ENCODE data around the gene MRPS18A.

DNA sequence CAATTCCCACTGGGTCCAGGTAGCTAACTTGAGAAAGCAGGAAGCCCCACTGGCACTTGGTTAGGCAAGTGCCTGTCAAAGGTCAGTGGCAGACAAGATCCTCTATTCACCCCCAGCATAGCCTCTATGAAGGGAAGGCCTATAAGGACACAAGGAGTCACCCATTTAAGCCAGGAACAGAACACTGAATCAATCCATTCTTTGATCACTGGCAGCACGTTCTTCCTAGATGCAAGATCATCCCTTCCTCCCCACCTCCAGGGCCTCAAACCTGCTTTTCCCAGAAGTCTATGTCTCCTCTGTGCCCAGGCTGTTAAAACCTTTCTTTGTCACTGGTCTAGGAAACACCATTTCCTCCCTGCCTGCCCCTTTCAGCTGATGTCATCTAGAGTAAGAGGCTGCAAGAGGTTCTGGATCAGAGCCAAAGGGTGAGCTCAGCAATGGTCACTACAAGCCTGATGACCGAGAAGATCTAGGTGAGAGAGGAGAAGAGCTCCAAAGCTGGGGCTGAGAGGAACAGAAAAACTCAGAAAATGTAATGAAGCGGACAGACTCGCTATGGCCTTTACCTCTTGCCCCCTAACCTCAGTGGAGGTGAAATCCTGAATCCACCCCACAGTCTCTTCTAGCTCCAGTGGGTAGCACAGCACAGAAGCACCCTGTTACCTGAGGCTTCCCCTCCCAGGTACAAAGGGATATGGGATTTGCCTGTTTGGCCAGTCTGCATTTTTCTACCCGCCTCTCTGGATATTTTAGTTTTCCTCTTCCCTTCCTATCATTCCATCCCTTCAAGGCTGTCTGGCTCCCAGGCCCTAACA, 60.4 kb downstream of the MRPS18A start:
- TF ChIP-seq, protein P1, sequence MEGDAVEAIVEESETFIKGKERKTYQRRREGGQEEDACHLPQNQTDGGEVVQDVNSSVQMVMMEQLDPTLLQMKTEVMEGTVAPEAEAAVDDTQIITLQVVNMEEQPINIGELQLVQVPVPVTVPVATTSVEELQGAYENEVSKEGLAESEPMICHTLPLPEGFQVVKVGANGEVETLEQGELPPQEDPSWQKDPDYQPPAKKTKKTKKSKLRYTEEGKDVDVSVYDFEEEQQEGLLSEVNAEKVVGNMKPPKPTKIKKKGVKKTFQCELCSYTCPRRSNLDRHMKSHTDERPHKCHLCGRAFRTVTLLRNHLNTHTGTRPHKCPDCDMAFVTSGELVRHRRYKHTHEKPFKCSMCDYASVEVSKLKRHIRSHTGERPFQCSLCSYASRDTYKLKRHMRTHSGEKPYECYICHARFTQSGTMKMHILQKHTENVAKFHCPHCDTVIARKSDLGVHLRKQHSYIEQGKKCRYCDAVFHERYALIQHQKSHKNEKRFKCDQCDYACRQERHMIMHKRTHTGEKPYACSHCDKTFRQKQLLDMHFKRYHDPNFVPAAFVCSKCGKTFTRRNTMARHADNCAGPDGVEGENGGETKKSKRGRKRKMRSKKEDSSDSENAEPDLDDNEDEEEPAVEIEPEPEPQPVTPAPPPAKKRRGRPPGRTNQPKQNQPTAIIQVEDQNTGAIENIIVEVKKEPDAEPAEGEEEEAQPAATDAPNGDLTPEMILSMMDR (IDR thresholded peaks at IDR 0.05), result no peak
- no peak for TF ChIP-seq POLR2A (IDR thresholded peaks at IDR 0.05)

Data from esophagus squamous epithelium (tissue), 4 donors.